Prostate gland (tissue), 2 donors: ENCODE measurements around the gene ABHD16B.

Experiments used
- POLR2A ChIP-seq: fragments of 450-650 bp; IDR thresholded peaks from one replicate; pipeline ENCODE4 v1.6.1; 2016; ENCODE audit warnings: antibody characterized with exemption, mild to moderate bottlenecking
- TF ChIP-seq, protein P1 (sequence below), 4 experiments: fragments of 200-600 bp in 2 of 4; fragments of 450-650 bp in 2 of 4; sonication (generic) in 2 of 4; IDR thresholded peaks; 1 replicate in 3 of 4; 2 replicates in 1 of 4; pipeline ENCODE4 v1.5.1; 2016 to 2019; ENCODE audit warnings: antibody characterized with exemption in 4 of 4, mild to moderate bottlenecking in 2 of 4, moderate library complexity in 2 of 4

DNA sequence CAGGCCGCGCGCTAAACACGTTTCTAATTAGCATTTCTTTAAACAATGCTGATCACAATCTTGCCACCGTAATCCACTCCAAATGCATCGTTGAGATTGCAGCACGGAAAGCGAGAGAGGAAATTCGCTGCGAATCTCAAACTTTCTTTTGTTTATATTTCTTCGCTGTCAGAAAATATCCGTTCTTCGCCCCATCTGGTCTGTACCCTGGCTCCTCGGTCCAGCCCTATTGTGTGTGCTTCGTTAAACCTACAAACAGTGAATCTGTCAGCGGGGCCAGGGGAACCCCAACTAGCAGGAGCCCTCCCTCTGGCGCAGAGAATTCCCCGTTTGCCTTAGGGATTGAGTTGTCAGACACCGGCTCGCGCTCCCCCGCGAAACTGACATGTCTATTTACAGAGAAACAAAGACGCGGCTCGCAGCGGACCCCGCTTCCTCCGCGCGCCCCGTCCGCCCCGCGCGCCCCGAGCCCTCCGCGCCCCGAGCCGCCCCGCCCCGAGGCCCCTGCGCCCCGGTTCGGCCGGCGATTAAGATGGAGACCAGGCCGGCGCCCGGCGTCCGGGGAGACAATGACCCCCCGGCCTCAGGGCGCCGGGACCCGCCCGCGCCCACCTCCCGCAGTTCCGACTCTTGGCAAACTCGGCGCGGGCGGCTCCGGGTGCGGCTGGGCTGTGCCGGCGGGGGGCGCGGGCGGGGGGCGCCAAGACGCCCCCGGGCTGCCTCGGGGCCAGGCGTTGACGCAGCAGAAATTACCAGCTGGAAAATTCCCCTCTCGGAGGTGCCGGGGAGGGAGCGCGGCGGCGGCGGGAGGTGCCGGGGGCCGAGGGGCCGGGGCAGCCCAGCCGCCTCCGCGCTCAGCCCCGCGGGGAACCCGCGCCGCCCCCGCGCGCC is 31.1 kb upstream of the ABHD16B start:
- TF ChIP-seq, protein P1, sequence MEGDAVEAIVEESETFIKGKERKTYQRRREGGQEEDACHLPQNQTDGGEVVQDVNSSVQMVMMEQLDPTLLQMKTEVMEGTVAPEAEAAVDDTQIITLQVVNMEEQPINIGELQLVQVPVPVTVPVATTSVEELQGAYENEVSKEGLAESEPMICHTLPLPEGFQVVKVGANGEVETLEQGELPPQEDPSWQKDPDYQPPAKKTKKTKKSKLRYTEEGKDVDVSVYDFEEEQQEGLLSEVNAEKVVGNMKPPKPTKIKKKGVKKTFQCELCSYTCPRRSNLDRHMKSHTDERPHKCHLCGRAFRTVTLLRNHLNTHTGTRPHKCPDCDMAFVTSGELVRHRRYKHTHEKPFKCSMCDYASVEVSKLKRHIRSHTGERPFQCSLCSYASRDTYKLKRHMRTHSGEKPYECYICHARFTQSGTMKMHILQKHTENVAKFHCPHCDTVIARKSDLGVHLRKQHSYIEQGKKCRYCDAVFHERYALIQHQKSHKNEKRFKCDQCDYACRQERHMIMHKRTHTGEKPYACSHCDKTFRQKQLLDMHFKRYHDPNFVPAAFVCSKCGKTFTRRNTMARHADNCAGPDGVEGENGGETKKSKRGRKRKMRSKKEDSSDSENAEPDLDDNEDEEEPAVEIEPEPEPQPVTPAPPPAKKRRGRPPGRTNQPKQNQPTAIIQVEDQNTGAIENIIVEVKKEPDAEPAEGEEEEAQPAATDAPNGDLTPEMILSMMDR (IDR thresholded peaks at IDR 0.05), result no peak
- no peak for TF ChIP-seq POLR2A
